Muscle layer of duodenum (tissue), 2 donors: ENCODE data around the gene FAM124A.

ENCODE experiments used
- H3K27ac ChIP-seq: one replicate; pipeline ENCODE4 v1.7.0; 2013; ENCODE audit warnings: mild to moderate bottlenecking, low read length
- H3K27me3 ChIP-seq: one replicate; pipeline ENCODE4 v1.7.0; 2013; ENCODE audit warnings: low read depth, mild to moderate bottlenecking, control low read depth, low read length
- H3K36me3 ChIP-seq, 2 donors: one replicate each; pipeline ENCODE4 v1.7.0; 2013; ENCODE audit warnings: low read length in 2 of 2, control low read depth in 1 of 2, mild to moderate bottlenecking in 1 of 2; ENCODE audit not compliant: insufficient read depth in 2 of 2, control insufficient read depth in 1 of 2
- H3K4me1 ChIP-seq, 2 donors: one replicate each; pipeline ENCODE4 v1.7.0; 2013; ENCODE audit warnings: low read length in 2 of 2, mild to moderate bottlenecking in 2 of 2, control low read depth in 1 of 2, moderate library complexity in 1 of 2; ENCODE audit not compliant: insufficient read depth in 2 of 2, control insufficient read depth in 1 of 2
- H3K4me3 ChIP-seq, 2 donors: one replicate each; pipeline ENCODE4 v1.7.0; 2013; ENCODE audit warnings: low read length in 2 of 2, low read depth in 1 of 2, mild to moderate bottlenecking in 1 of 2
- H3K9me3 ChIP-seq, 2 donors: one replicate each; pipeline ENCODE4 v1.7.0; 2013; ENCODE audit warnings: low read length in 2 of 2, control low read depth in 1 of 2, mild to moderate bottlenecking in 1 of 2; ENCODE audit not compliant: control insufficient read depth in 1 of 2
- donor health status: healthy.

Gene FAM124A

GRCh38 chr13:51243832-51244231, 21.6 kb downstream of the FAM124A start:
- Histone ChIP-seq H3K9me3 (no peaks in the 10 kb centered on the region), H3K27me3 (no peaks in the 10 kb centered on the region), H3K4me3 (no peak overlapping the region), H3K4me1 (peaks cover 0 to 43% of the 10 kb centered on the region in 2 donors), H3K36me3 (no peaks in the 10 kb centered on the region), H3K27ac (no peak overlapping the region)

- H3K27ac ChIP-seq = no peak overlapping the region
- no peak overlapping the region for H3K4me3 ChIP-seq
- peaks cover 0 to 43% of the 10 kb centered on the region in 2 donors for H3K4me1 ChIP-seq
- no peaks in the 10 kb centered on the region for H3K36me3 ChIP-seq
- no peaks in the 10 kb centered on the region for H3K27me3 ChIP-seq
- no peaks in the 10 kb centered on the region for H3K9me3 ChIP-seq
Measured at GRCh38 chr13:51244637-51245405, 22.6 kb downstream of the FAM124A start.

- Histone ChIP-seq H3K4me1 (peaks cover 0 to 41% of the 10 kb centered on the region in 2 donors), H3K4me3 (no peak overlapping the region), H3K27ac (no peak overlapping the region)
Measured at GRCh38 chr13:51245583-51245982, 23.4 kb downstream of the FAM124A start.

GRCh38 chr13:51246025-51246417, 23.8 kb downstream of the FAM124A start:
- no peak overlapping the region for H3K27ac ChIP-seq

More at GRCh38 chr13:51245583-51245982, 23.4 kb downstream of the FAM124A start:
- no peaks in the 10 kb centered on the region for H3K9me3 ChIP-seq
- no peaks in the 10 kb centered on the region for H3K27me3 ChIP-seq
- H3K36me3 ChIP-seq = no peaks in the 10 kb centered on the region

GRCh38 chr13:51246418-51247277, 24.4 kb downstream of the FAM124A start:
- no peaks in the 10 kb centered on the region for H3K9me3 ChIP-seq
- H3K27ac ChIP-seq = no peak overlapping the region
- peak overlapping the region in 1 of 2 donors; percentile 34 for H3K4me3 ChIP-seq
- peaks cover 0 to 3% of the 10 kb centered on the region in 2 donors for H3K36me3 ChIP-seq
- H3K4me1 ChIP-seq = peaks cover 0 to 38% of the 10 kb centered on the region in 2 donors
- no peaks in the 10 kb centered on the region for H3K27me3 ChIP-seq

More at GRCh38 chr13:51246025-51246417, 23.8 kb downstream of the FAM124A start:
- no peaks in the 10 kb centered on the region for H3K27me3 ChIP-seq
- peaks cover 0 to 36% of the 10 kb centered on the region in 2 donors for H3K4me1 ChIP-seq
- no peaks in the 10 kb centered on the region for H3K36me3 ChIP-seq
- peak overlapping the region in 1 of 2 donors; percentile 34 for H3K4me3 ChIP-seq
- no peaks in the 10 kb centered on the region for H3K9me3 ChIP-seq

GRCh38 chr13:51249255-51249654, 27.1 kb downstream of the FAM124A start:
- H3K9me3 ChIP-seq = no peaks in the 10 kb centered on the region
- no peak overlapping the region for H3K4me3 ChIP-seq
- H3K27me3 ChIP-seq = no peaks in the 10 kb centered on the region
- H3K27ac ChIP-seq = no peak overlapping the region
- peaks cover 0 to 12% of the 10 kb centered on the region in 2 donors for H3K36me3 ChIP-seq
- peaks cover 5 to 35% of the 10 kb centered on the region in 2 donors for H3K4me1 ChIP-seq

- H3K9me3 ChIP-seq = no peaks in the 10 kb centered on the region
- H3K4me1 ChIP-seq = peaks cover 5 to 31% of the 10 kb centered on the region in 2 donors
- no peak overlapping the region for H3K27ac ChIP-seq
- H3K36me3 ChIP-seq = peaks cover 0 to 12% of the 10 kb centered on the region in 2 donors
- H3K27me3 ChIP-seq = no peaks in the 10 kb centered on the region
- no peak overlapping the region for H3K4me3 ChIP-seq
Measured at GRCh38 chr13:51249770-51250741, 27.9 kb downstream of the FAM124A start.

GRCh38 chr13:51251480-51251879, 29.3 kb downstream of the FAM124A start:
- Histone ChIP-seq H3K9me3 (no peaks in the 10 kb centered on the region), H3K4me1 (peaks cover 5 to 25% of the 10 kb centered on the region in 2 donors), H3K4me3 (no peak overlapping the region), H3K36me3 (peaks cover 0 to 12% of the 10 kb centered on the region in 2 donors), H3K27ac (no peak overlapping the region), H3K27me3 (no peaks in the 10 kb centered on the region)

GRCh38 chr13:51252954-51253532, 30.8 kb downstream of the FAM124A start:
- no peaks in the 10 kb centered on the region for H3K9me3 ChIP-seq
- H3K27ac ChIP-seq = no peak overlapping the region
- H3K36me3 ChIP-seq = peaks cover 0 to 18% of the 10 kb centered on the region in 2 donors
- H3K4me3 ChIP-seq = no peak overlapping the region
- H3K4me1 ChIP-seq = peaks cover 5 to 15% of the 10 kb centered on the region in 2 donors
- no peaks in the 10 kb centered on the region for H3K27me3 ChIP-seq

- H3K27ac ChIP-seq = no peak overlapping the region
- peaks cover 3 to 18% of the 10 kb centered on the region in 2 donors for H3K36me3 ChIP-seq
- peaks cover 5 to 15% of the 10 kb centered on the region in 2 donors for H3K4me1 ChIP-seq
- no peak overlapping the region for H3K4me3 ChIP-seq
- H3K27me3 ChIP-seq = no peaks in the 10 kb centered on the region
- H3K9me3 ChIP-seq = no peaks in the 10 kb centered on the region
Measured at GRCh38 chr13:51255556-51255955, 33.4 kb downstream of the FAM124A start.
